H1 (cell line): ENCODE results near the gene EPHA1. TPM values are rescaled to one million over a fixed set of nuclear protein-coding genes. Genes with fewer than 3 reads are reported as not detected.

Source experiments
- BACH1 ChIP-seq: IDR thresholded peaks from 2 replicates; pipeline ENCODE4 v1.6.1; 2012; ENCODE audit warnings: low read length, improper control_type of control experiment
- CTCF ChIP-seq, 3 experiments: IDR thresholded peaks; 1 replicate in 2 of 3; 2 replicates in 1 of 3; pipeline versions ENCODE4 v1.5.1 to v1.6.1; 2011; ENCODE audit warnings: low read length in 3 of 3, mild to moderate bottlenecking in 3 of 3, inconsistent platforms in 2 of 3, low read depth in 1 of 3, moderate library complexity in 1 of 3; ENCODE audit not compliant: insufficient read depth in 1 of 3; ENCODE audit errors: control extremely low read depth in 1 of 3
- HDAC2 ChIP-seq, 2 experiments: fragments of 300-600 bp in 1 of 2; sonication (generic) in 1 of 2; IDR thresholded peaks; 2 replicates each; pipeline ENCODE4 v1.6.1; 2011 to 2012; ENCODE audit warnings: low read depth in 2 of 2, low read length in 2 of 2, mild to moderate bottlenecking in 2 of 2, moderate library complexity in 2 of 2, borderline replicate concordance in 1 of 2, inconsistent platforms in 1 of 2
- MAFK ChIP-seq: IDR thresholded peaks from 2 replicates; pipeline ENCODE4 v1.6.1; 2012; ENCODE audit warnings: low read depth, mild to moderate bottlenecking, improper control_type of control experiment, low read length
- TBP ChIP-seq: IDR thresholded peaks from 2 replicates; pipeline ENCODE4 v1.6.1; 2011; ENCODE audit warnings: low read depth, low read length, improper control_type of control experiment
- TEAD4 ChIP-seq: IDR thresholded peaks from 2 replicates; pipeline ENCODE4 v1.6.1; 2012; ENCODE audit warnings: low read depth, low read length, inconsistent platforms, mixed read lengths
- polyA plus RNA-seq, 7 experiments: library from polyadenylated mRNA; depleted of rRNA in 3 of 7; stranded (reverse) in 5 of 7; unstranded in 2 of 7; fragments of >200 nt in 5 of 7; fragments of 200-250 nt in 2 of 7; gene quantifications; 1 replicate in 5 of 7; 2 replicates in 1 of 7; 4 replicates in 1 of 7; pipeline versions ENCODE4 v1.2.1 to v1.2.3, GENCODE V29; 2011 to 2013; ENCODE audit warnings: missing spikeins in 2 of 7, mixed read lengths in 2 of 7
- total RNA-seq: library from RNA; stranded (reverse); fragmentation: NEBNext Ultra II Directional; extraction: Animal tissue kit (Norgen Biotek cat#: 25700); gene quantifications from 2 replicates; pipeline ENCODE4 v1.2.1, GENCODE V29; 2021

Gene EPHA1
- total and polyA plus RNA-seq, 2 of the 8 experiments (the other 6 are each of a cell fraction or from before 2014, with no cell fraction given) = 86.5 to 133 TPM

- TF ChIP-seq CTCF (IDR thresholded peaks at IDR 0.05; ENCODE audit: control extremely low read depth in 1 of 3, insufficient read depth in 1 of 3, low read depth in 1 of 3, low read length in 3 of 3) (no peak), BACH1 (no peak), TEAD4 (no peak), HDAC2 (IDR thresholded peaks at IDR 0.05; ENCODE audit: borderline replicate concordance in 1 of 2, low read depth in 2 of 2, low read length in 2 of 2) (no peak), MAFK (no peak), TBP (no peak)
Observed at GRCh38 chr7:143359771-143360353, 48.8 kb downstream of the EPHA1 start (continued).
